CD8-positive, alpha-beta memory T cell (primary cell): Measurements from ENCODE around the gene MAPRE2. TPM values are rescaled to one million over a fixed set of nuclear protein-coding genes. Genes with fewer than 3 reads are reported as not detected.

Experiments used
- CTCF ChIA-PET: fragments of 350-600 bp; sonication (Branson Sonifier 250); formaldehyde crosslinking; loops from one replicate; lab custom pipeline; 2021; ENCODE audit warnings: antibody characterized with exemption; lab: Charles Lee
- POLR2A ChIA-PET: fragments of 350-600 bp; sonication (Branson Sonifier 250); formaldehyde crosslinking; loops from one replicate; lab custom pipeline; 2021; ENCODE audit warnings: antibody characterized with exemption; lab: Charles Lee
- DNase-seq, 5 donors: peaks; one replicate each; pipeline versions ENCODE4 v3.0.0 to v3.0.0-alpha.2; 2020 to 2022; ENCODE audit warnings: mixed read lengths in 1 of 5
- H3K27ac ChIP-seq: one replicate; pipeline ENCODE4 v1.7.0; 2013; ENCODE audit warnings: low read depth, mild to moderate bottlenecking, low read length, moderate library complexity
- H3K27me3 ChIP-seq: 2 replicates; pipeline ENCODE4 v1.7.0; 2013; ENCODE audit warnings: low read length, mild to moderate bottlenecking; ENCODE audit not compliant: insufficient read depth, poor library complexity, severe bottlenecking
- H3K36me3 ChIP-seq: 2 replicates; pipeline ENCODE4 v1.7.0; 2013; ENCODE audit warnings: mild to moderate bottlenecking, low read length, moderate library complexity; ENCODE audit not compliant: insufficient read depth
- H3K4me1 ChIP-seq: 2 replicates; pipeline ENCODE4 v1.7.0; 2013; ENCODE audit warnings: mild to moderate bottlenecking, low read length, moderate library complexity; ENCODE audit not compliant: insufficient read depth
- H3K4me3 ChIP-seq: 2 replicates; pipeline ENCODE4 v1.7.0; 2013; ENCODE audit warnings: mild to moderate bottlenecking, low read length
- H3K9me3 ChIP-seq: 2 replicates; pipeline ENCODE4 v1.7.0; 2013; ENCODE audit warnings: mild to moderate bottlenecking, low read length
- H3K27ac Mint-ChIP-seq, 8 donors: one replicate each; pipeline ENCODE4 v1.8.0; 2020 to 2021; ENCODE audit warnings: mixed read lengths in 8 of 8, mild to moderate bottlenecking in 6 of 8, inconsistent platforms in 3 of 8, moderate library complexity in 3 of 8
- H3K27me3 Mint-ChIP-seq, 2 donors: one replicate each; pipeline ENCODE4 v1.8.0; 2020 to 2021; ENCODE audit warnings: mixed read lengths in 2 of 2, mild to moderate bottlenecking in 1 of 2, moderate library complexity in 1 of 2
- H3K36me3 Mint-ChIP-seq, 3 donors: one replicate each; pipeline ENCODE4 v1.8.0; 2020 to 2021; ENCODE audit warnings: mixed read lengths in 3 of 3, inconsistent platforms in 1 of 3, mild to moderate bottlenecking in 1 of 3
- H3K4me1 Mint-ChIP-seq, 3 donors: one replicate each; pipeline ENCODE4 v1.8.0; 2020 to 2021; ENCODE audit warnings: mixed read lengths in 3 of 3, inconsistent platforms in 1 of 3, mild to moderate bottlenecking in 1 of 3
- H3K4me3 Mint-ChIP-seq, 7 donors: one replicate each; pipeline ENCODE4 v1.8.0; 2020 to 2021; ENCODE audit warnings: mixed read lengths in 7 of 7, mild to moderate bottlenecking in 6 of 7, moderate library complexity in 4 of 7, inconsistent platforms in 2 of 7
- H3K9me3 Mint-ChIP-seq, 5 donors: one replicate each; pipeline ENCODE4 v1.8.0; 2020 to 2022; ENCODE audit warnings: mixed read lengths in 5 of 5, mild to moderate bottlenecking in 3 of 5, moderate library complexity in 2 of 5, inconsistent platforms in 1 of 5
- polyA plus RNA-seq: library from polyadenylated mRNA; unstranded; fragments of 300-500 nt; fragmentation: Illumina TruSeq; gene quantifications from one replicate; pipeline ENCODE4 v1.2.3, GENCODE V29; 2021
- total RNA-seq, 2 experiments: library from RNA; stranded (reverse); gene quantifications; one replicate each; pipeline ENCODE4 v1.2.3, GENCODE V29; 2021

The MAPRE2 gene
- total and polyA plus RNA-seq, 3 experiments from 2014 or later = 38.5 to 80.4 (median 38.6) TPM

DNA sequence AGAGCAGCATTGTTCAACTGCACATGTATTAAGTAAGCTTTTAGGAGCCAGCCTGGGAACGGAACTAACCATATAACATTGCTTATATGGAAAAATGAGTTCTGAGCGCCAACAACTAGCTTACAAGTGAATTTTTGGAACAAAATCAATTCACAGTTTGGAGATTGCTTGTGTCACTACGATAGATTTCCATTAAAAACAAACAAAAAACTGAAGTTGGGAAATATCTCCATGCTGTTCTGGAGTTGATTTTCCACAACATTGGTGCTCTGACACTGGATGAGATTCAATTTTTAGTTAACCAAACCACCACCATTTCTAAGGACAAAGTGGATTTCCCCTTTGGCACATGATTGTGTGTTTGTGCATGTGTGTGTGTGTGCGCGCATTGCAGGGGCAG is 142.7 kb downstream of the MAPRE2 start:
- Mint-ChIP-seq H3K4me3 (no peak overlapping the region), H3K27ac (no peak overlapping the region), H3K36me3 (no peaks in the 10 kb centered on the region), H3K4me1 (no peaks in the 10 kb centered on the region), H3K9me3 (no peaks in the 10 kb centered on the region), H3K27me3 (peaks cover 0 to 23% of the 10 kb centered on the region in 2 donors)
- DNase-seq = no peak
- ChIA-PET CTCF (no interaction called here), POLR2A (no interaction called here)
- no peaks in the 10 kb centered on the region for H3K4me1 ChIP-seq
- H3K27ac ChIP-seq = no peak overlapping the region
- no peaks in the 10 kb centered on the region for H3K36me3 ChIP-seq
- no peak overlapping the region for H3K4me3 ChIP-seq
- H3K9me3 ChIP-seq = no peaks in the 10 kb centered on the region
- no peaks in the 10 kb centered on the region for H3K27me3 ChIP-seq

GRCh38 chr18:35185771-35186170 is 144.6 kb downstream of the MAPRE2 start:
- H3K27me3 ChIP-seq = no peaks in the 10 kb centered on the region
- H3K4me3 ChIP-seq = no peak overlapping the region
- no peak for DNase-seq
- H3K27me3 Mint-ChIP-seq = peaks cover 0 to 23% of the 10 kb centered on the region in 2 donors
- no peaks in the 10 kb centered on the region for H3K4me1 Mint-ChIP-seq
- no peak overlapping the region for H3K27ac ChIP-seq
- no peaks in the 10 kb centered on the region for H3K4me1 ChIP-seq
- no peaks in the 10 kb centered on the region for H3K9me3 ChIP-seq
- ChIA-PET POLR2A (no interaction called here), CTCF (no interaction called here)
- H3K9me3 Mint-ChIP-seq = no peaks in the 10 kb centered on the region
- no peak overlapping the region for H3K27ac Mint-ChIP-seq
- no peak overlapping the region for H3K4me3 Mint-ChIP-seq
- no peaks in the 10 kb centered on the region for H3K36me3 ChIP-seq
- no peaks in the 10 kb centered on the region for H3K36me3 Mint-ChIP-seq

- Histone ChIP-seq H3K4me3 (no peak overlapping the region), H3K27me3 (no peaks in the 10 kb centered on the region), H3K27ac (no peak overlapping the region), H3K9me3 (no peaks in the 10 kb centered on the region), H3K36me3 (no peaks in the 10 kb centered on the region), H3K4me1 (no peaks in the 10 kb centered on the region)
- DNase-seq = no peak
- no peak overlapping the region for H3K4me3 Mint-ChIP-seq
- no peaks in the 10 kb centered on the region for H3K36me3 Mint-ChIP-seq
- peaks cover 0 to 23% of the 10 kb centered on the region in 2 donors for H3K27me3 Mint-ChIP-seq
- no peaks in the 10 kb centered on the region for H3K4me1 Mint-ChIP-seq
- POLR2A ChIA-PET = no interaction called here
- no peaks in the 10 kb centered on the region for H3K9me3 Mint-ChIP-seq
- no peak overlapping the region for H3K27ac Mint-ChIP-seq
- CTCF ChIA-PET = no interaction called here
Measured at GRCh38 chr18:35186291-35187034, 145.2 kb downstream of the MAPRE2 start.

- ChIA-PET CTCF (no interaction called here), POLR2A (no interaction called here)
- no peaks in the 10 kb centered on the region for H3K4me1 ChIP-seq
- no peaks in the 10 kb centered on the region for H3K27me3 ChIP-seq
- H3K36me3 ChIP-seq = no peaks in the 10 kb centered on the region
- no peak overlapping the region for H3K27ac ChIP-seq
- Mint-ChIP-seq H3K27me3 (peaks cover 0 to 2% of the 10 kb centered on the region in 2 donors), H3K27ac (no peak overlapping the region), H3K4me1 (no peaks in the 10 kb centered on the region), H3K9me3 (no peaks in the 10 kb centered on the region), H3K4me3 (no peak overlapping the region), H3K36me3 (no peaks in the 10 kb centered on the region)
- H3K4me3 ChIP-seq = no peak overlapping the region
- H3K9me3 ChIP-seq = no peaks in the 10 kb centered on the region
- DNase-seq = no peak
Measured at GRCh38 chr18:35189510-35189909, 148.3 kb downstream of the MAPRE2 start.

DNA sequence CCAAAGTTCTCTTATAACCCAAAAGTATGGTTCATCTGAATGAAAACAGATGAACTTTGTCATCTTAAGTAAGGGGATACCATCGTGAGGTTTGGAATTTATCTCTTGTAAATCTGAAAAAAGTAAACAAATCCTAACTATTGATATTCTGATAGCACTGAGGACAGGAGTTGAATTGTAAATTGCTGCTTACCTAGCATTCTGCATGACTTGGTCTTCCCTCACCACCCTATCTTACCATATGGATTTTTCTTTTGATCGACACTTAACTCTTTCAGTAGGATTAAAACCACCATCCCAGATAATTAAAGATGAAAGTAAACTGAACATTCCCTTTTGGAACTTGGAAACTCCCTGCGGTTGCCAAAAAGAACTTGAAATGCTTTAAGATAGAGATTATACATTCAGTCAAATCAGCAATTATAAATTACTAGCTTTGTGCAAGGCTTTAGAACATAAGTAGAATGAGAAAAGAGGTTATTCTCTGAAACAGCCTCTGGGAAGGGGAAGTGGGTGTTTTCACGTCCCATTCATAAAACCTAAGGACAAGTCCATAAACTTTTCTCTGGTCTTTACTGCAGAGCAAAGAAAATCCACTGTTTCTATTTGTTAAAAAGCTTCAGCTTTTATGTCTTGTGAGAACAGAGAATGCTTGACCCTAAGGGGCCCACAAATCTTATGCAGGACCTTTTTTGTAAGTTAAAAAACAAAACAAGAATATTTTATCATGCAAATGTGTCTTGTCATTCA is 149.9 kb downstream of the MAPRE2 start:
- Mint-ChIP-seq H3K9me3 (no peaks in the 10 kb centered on the region), H3K27me3 (peaks cover 0 to 6% of the 10 kb centered on the region in 2 donors), H3K4me3 (no peak overlapping the region), H3K27ac (no peak overlapping the region), H3K36me3 (no peaks in the 10 kb centered on the region), H3K4me1 (no peaks in the 10 kb centered on the region)
- ChIA-PET POLR2A (no interaction called here), CTCF (interaction anchor here (1.3 kb wide), 1 partner anchor 13 kb away, joined by 3 read pairs; no protein-coding TSS in a partner anchor)
- DNase-seq = no peak
- Histone ChIP-seq H3K36me3 (no peaks in the 10 kb centered on the region), H3K9me3 (no peaks in the 10 kb centered on the region), H3K4me1 (no peaks in the 10 kb centered on the region), H3K27me3 (no peaks in the 10 kb centered on the region), H3K4me3 (no peak overlapping the region), H3K27ac (no peak overlapping the region)

DNA sequence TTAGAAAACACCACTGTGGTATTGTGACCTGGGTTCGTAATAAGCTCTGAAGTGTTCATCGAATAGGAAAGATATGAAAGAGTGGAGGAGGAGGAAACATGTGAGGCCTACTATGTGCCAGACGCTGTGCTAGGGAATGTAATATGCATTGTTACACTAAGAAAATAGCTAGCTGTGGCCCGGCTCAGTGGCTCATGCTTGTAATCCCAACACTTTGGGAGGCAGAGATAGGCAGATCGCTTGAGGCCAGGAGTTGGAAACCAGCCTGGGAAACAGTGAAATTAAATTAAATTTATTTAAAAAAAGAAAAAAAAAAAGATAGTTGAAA is 150.4 kb downstream of the MAPRE2 start:
- Histone ChIP-seq H3K4me3 (no peak overlapping the region), H3K9me3 (no peaks in the 10 kb centered on the region), H3K36me3 (no peaks in the 10 kb centered on the region), H3K27ac (no peak overlapping the region), H3K27me3 (no peaks in the 10 kb centered on the region), H3K4me1 (no peaks in the 10 kb centered on the region)
- ChIA-PET CTCF (interaction anchor here (1.3 kb wide), 1 partner anchor 14 kb away, joined by 3 read pairs; no protein-coding TSS in a partner anchor), POLR2A (no interaction called here)
- H3K4me1 Mint-ChIP-seq = no peaks in the 10 kb centered on the region
- no peak overlapping the region for H3K4me3 Mint-ChIP-seq
- H3K27ac Mint-ChIP-seq = no peak overlapping the region
- H3K9me3 Mint-ChIP-seq = no peaks in the 10 kb centered on the region
- H3K36me3 Mint-ChIP-seq = no peaks in the 10 kb centered on the region
- H3K27me3 Mint-ChIP-seq = peaks cover 0 to 6% of the 10 kb centered on the region in 2 donors
- DNase-seq = no peak

DNA sequence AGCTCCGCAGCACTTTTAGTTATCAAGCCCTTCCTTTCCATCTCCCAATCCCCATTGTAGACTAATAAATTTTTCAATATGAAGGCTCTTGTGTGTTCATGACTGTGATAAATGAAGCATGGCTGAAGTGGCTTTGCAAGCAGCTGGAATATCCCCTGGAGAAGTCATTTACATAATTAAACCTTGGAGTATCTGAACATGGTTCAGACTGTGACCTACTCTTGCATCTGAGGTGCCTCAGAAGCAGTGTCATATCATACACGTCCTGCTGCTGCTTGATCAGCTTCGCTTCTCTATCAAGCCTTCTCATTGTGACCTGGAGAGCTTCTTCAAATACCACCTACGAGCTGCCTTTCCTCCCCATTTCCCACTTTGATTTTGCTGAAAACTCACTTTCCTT is 151.2 kb downstream of the MAPRE2 start:
- no peaks in the 10 kb centered on the region for H3K36me3 ChIP-seq
- no peak overlapping the region for H3K4me3 ChIP-seq
- no peaks in the 10 kb centered on the region for H3K4me1 ChIP-seq
- Mint-ChIP-seq H3K27me3 (peaks cover 0 to 6% of the 10 kb centered on the region in 2 donors), H3K9me3 (no peaks in the 10 kb centered on the region), H3K4me3 (no peak overlapping the region), H3K4me1 (no peaks in the 10 kb centered on the region), H3K36me3 (no peaks in the 10 kb centered on the region), H3K27ac (no peak overlapping the region)
- H3K9me3 ChIP-seq = no peaks in the 10 kb centered on the region
- CTCF ChIA-PET = interaction anchor here (1.3 kb wide), 1 partner anchor 14 kb away, joined by 3 read pairs; no protein-coding TSS in a partner anchor
- no peaks in the 10 kb centered on the region for H3K27me3 ChIP-seq
- DNase-seq = no peak
- H3K27ac ChIP-seq = no peak overlapping the region
- POLR2A ChIA-PET = no interaction called here
